OCI-LY7 (cell line): ENCODE measurements around the gene ARFGEF3. TPM values are rescaled to one million over a fixed set of nuclear protein-coding genes. Genes with fewer than 3 reads are reported as not detected.

ENCODE experiments used
- BruUV-seq: library from RNA; stranded (reverse); fragments of 400-500 nt; replicated peaks from 2 replicates; lab custom pipeline; 2021; lab: Mats Ljungman, UMichigan
- CTCF ChIA-PET: fragments of 300-600 bp; sonication (Branson Sonifier 250); formaldehyde crosslinking; loops from one replicate; lab custom pipeline; 2022; ENCODE audit warnings: antibody characterized with exemption; ENCODE audit not compliant: unreplicated experiment; lab: Charles Lee
- POLR2A ChIA-PET: fragments of 300-600 bp; sonication (Branson Sonifier 250); formaldehyde crosslinking; loops from one replicate; lab custom pipeline; 2022; ENCODE audit warnings: antibody characterized with exemption; lab: Charles Lee
- DNase-seq: peaks from one replicate; pipeline ENCODE4 v3.0.0-alpha.2; 2015; ENCODE audit warnings: low spot score
- H2AFZ ChIP-seq: fragments of 200-600 bp; sonication (generic), shearing (Covaris generic); 2 replicates; pipeline ENCODE4 v1.6.1; 2014; ENCODE audit warnings: mild to moderate bottlenecking, antibody characterized with exemption, low read length, moderate library complexity
- H3K27ac ChIP-seq: fragments of 200-600 bp; sonication (generic); 2 replicates; pipeline ENCODE4 v1.5.1; 2014; ENCODE audit warnings: mixed run types, low read depth, mild to moderate bottlenecking, moderate library complexity, low read length, inconsistent platforms; ENCODE audit not compliant: poor library complexity, severe bottlenecking
- H3K36me3 ChIP-seq: fragments of 200-600 bp; sonication (generic); 2 replicates; pipeline ENCODE4 v1.6.1; 2014; ENCODE audit warnings: mild to moderate bottlenecking, antibody characterized with exemption, low read length, moderate library complexity, mixed read lengths; ENCODE audit not compliant: insufficient read depth
- H3K4me1 ChIP-seq: fragments of 200-600 bp; sonication (generic); 2 replicates; pipeline ENCODE4 v1.5.1; 2014; ENCODE audit warnings: mild to moderate bottlenecking, low read length; ENCODE audit not compliant: insufficient read depth, poor library complexity, severe bottlenecking
- H3K4me2 ChIP-seq: fragments of 200-600 bp; sonication (generic); 2 replicates; pipeline ENCODE4 v1.6.1; 2014; ENCODE audit warnings: mild to moderate bottlenecking, low read length
- H3K4me3 ChIP-seq: fragments of 200-600 bp; sonication (generic); 2 replicates; pipeline ENCODE4 v1.5.1; 2014; ENCODE audit warnings: mild to moderate bottlenecking, low read depth, low read length; ENCODE audit not compliant: poor library complexity, severe bottlenecking
- H3K79me2 ChIP-seq: fragments of 200-600 bp; sonication (generic); 2 replicates; pipeline ENCODE4 v1.6.1; 2016; ENCODE audit warnings: low read depth, mild to moderate bottlenecking, low read length, moderate library complexity, mixed read lengths; ENCODE audit not compliant: insufficient read depth
- H3K9me2 ChIP-seq: fragments of 200-600 bp; sonication (generic); 2 replicates; pipeline ENCODE4 v1.6.1; 2016; ENCODE audit warnings: mild to moderate bottlenecking, low read length, mixed read lengths; ENCODE audit not compliant: insufficient read depth
- H3K9me3 ChIP-seq: fragments of 200-600 bp; sonication (generic); 2 replicates; pipeline ENCODE4 v1.6.1; 2014; ENCODE audit warnings: mild to moderate bottlenecking, mixed run types, low read length, mixed read lengths
- H4K20me1 ChIP-seq: fragments of 200-600 bp; sonication (generic); 2 replicates; pipeline ENCODE4 v1.6.1; 2014; ENCODE audit warnings: mild to moderate bottlenecking, antibody characterized with exemption, low read length, moderate library complexity, mixed read lengths; ENCODE audit not compliant: insufficient read depth
- EZH2phosphoT487 ChIP-seq: fragments of 200-600 bp; sonication (generic); IDR thresholded peaks from 2 replicates; pipeline ENCODE4 v1.6.1; 2018; ENCODE audit warnings: low read depth, borderline replicate concordance, mild to moderate bottlenecking, mixed run types, antibody characterized with exemption, low read length, moderate library complexity, mixed read lengths
- intact Hi-C: fragments of 100-400 bp; cut with micrococcal nuclease; formaldehyde crosslinking; loops from one replicate; pipeline ENCODE4 v1.10.0; 2022; ENCODE audit not compliant: unreplicated experiment
- total RNA-seq, 2 experiments: library from RNA; depleted of rRNA in 1 of 2; stranded (reverse); fragments of >200 nt in 1 of 2; shearing (Covaris generic) in 1 of 2; gene quantifications; 2 replicates each; pipeline ENCODE4 v1.2.3, GENCODE V29; 2014 to 2022
- TF ChIP-seq, protein P1 (sequence below): fragments of 200-600 bp; sonication (generic); conservative IDR thresholded peaks from 2 replicates; pipeline ENCODE4 v1.5.1; 2014; ENCODE audit warnings: mild to moderate bottlenecking, antibody characterized with exemption, low read length, moderate library complexity, mixed read lengths

Gene ARFGEF3
- total RNA-seq, 2 experiments from 2014 or later, result not detected

DNA sequence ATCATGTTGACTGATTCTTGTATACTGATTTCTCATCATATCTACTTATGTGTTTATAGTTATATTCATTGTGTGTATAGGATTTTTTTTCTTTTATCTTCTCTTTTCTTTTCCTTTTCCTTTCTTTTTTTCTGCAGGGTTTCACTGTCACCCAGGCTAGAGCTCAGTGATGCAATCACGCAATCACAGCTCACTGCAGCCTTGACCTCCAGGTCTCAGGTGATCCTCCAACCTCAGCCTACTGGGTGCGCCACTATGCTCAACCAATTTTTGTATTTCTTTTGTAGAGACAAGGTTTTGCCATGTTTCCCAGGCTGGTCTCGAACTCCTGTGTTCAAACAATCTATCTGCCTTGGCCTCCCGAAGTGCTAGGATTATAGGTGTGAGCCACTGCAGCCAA, 58.2 kb downstream of the ARFGEF3 start:
- Histone ChIP-seq H4K20me1 (no peaks in the 10 kb centered on the region), H3K79me2 (no peaks in the 10 kb centered on the region), H3K4me1 (no peaks in the 10 kb centered on the region), H3K36me3 (no peaks in the 10 kb centered on the region), H3K9me3 (no peaks in the 10 kb centered on the region), H2AFZ (no peak overlapping the region), H3K27ac (no peak overlapping the region), H3K4me2 (no peak overlapping the region), H3K9me2 (no peaks in the 10 kb centered on the region), H3K4me3 (no peak overlapping the region)
- no peak for TF ChIP-seq EZH2phosphoT487
- TF ChIP-seq, protein P1, sequence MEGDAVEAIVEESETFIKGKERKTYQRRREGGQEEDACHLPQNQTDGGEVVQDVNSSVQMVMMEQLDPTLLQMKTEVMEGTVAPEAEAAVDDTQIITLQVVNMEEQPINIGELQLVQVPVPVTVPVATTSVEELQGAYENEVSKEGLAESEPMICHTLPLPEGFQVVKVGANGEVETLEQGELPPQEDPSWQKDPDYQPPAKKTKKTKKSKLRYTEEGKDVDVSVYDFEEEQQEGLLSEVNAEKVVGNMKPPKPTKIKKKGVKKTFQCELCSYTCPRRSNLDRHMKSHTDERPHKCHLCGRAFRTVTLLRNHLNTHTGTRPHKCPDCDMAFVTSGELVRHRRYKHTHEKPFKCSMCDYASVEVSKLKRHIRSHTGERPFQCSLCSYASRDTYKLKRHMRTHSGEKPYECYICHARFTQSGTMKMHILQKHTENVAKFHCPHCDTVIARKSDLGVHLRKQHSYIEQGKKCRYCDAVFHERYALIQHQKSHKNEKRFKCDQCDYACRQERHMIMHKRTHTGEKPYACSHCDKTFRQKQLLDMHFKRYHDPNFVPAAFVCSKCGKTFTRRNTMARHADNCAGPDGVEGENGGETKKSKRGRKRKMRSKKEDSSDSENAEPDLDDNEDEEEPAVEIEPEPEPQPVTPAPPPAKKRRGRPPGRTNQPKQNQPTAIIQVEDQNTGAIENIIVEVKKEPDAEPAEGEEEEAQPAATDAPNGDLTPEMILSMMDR, result no peak
- no peak for DNase-seq
- intact Hi-C loops, result no loop called here
- no TSS peak for BruUV-seq
- ChIA-PET POLR2A (interaction anchor here (1.0 kb wide), 1 partner anchor 13 kb away, joined by 8 read pairs; no protein-coding TSS in a partner anchor), CTCF (no interaction called here)

DNA sequence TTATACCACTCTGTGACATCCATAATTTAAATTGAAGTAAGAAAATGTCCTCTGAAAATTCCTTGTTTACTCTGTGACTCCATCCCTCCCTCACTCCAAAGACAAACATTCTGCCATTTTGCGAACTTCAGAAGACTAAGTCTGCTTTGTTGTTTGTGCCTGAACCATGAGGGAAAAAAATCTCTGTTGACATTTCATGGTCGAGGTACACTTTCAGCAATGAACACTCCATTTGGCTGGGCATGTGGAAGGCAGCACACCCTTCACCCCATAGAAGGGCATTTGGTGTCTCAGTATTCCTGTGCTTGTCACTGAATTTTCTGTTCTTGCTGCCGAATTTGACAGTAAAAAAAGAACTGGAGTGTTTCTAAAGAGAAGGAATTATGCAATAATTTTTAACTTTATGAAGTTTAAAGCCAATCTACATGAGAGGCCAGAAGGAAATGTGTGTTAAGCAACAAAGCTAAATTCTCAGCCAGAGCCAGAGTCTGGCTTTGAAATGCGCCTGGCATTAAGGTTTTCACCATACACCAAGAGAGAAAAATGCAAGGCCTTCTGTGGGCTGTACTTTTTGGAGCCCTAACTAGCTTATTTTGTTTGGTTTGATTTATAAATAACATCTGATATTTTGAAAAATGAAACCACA, 61.3 kb downstream of the ARFGEF3 start:
- CTCF ChIA-PET, result no interaction called here
- no peak for TF ChIP-seq EZH2phosphoT487
- TF ChIP-seq, protein P1, result no peak

DNA sequence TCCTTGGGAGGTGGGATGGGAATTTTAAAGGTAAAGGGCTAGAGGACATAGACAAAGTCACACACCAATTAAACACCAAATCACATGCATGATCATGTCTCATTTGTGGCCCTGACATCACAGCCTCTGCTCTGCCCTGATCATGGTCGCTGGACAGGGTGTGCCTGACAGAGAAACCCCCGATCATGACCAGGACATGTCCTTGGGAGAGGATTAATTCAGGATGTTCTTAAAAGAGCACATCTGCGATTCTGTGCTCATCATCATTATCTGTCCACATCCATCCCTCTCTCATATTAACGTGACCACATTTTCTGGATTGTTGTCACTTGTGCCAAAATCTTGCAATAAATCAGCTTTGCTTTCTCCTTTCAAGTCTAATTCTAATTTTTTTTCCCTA, 64.2 kb downstream of the ARFGEF3 start:
- Histone ChIP-seq H3K4me3 (no peak overlapping the region), H3K9me2 (no peaks in the 10 kb centered on the region), H2AFZ (no peak overlapping the region), H4K20me1 (0 out of 2 replicates have a peak, but pooled peaks cover 3% of the 10 kb centered on the region), H3K4me1 (no peaks in the 10 kb centered on the region), H3K27ac (no peak overlapping the region), H3K36me3 (no peaks in the 10 kb centered on the region), H3K9me3 (no peaks in the 10 kb centered on the region), H3K79me2 (no peaks in the 10 kb centered on the region), H3K4me2 (no peak overlapping the region)
- CTCF ChIA-PET, result no interaction called here
- BruUV-seq, result no TSS peak
- POLR2A ChIA-PET, result interaction anchor here (0.9 to 1.3 kb wide), 2 partner anchors 9 to 652 kb away, joined by 4 read pairs; no protein-coding TSS in a partner anchor
- TF ChIP-seq, protein P1, result no peak
- no peak for TF ChIP-seq EZH2phosphoT487
- no peak for DNase-seq
- intact Hi-C loops, result no loop called here

More for the DNA sequence above, 61.3 kb downstream of the ARFGEF3 start:
- Histone ChIP-seq H2AFZ (no peak overlapping the region), H4K20me1 (no peaks in the 10 kb centered on the region), H3K36me3 (no peaks in the 10 kb centered on the region), H3K4me1 (no peaks in the 10 kb centered on the region), H3K4me3 (no peak overlapping the region), H3K4me2 (no peak overlapping the region), H3K9me2 (no peaks in the 10 kb centered on the region), H3K27ac (no peak overlapping the region), H3K9me3 (no peaks in the 10 kb centered on the region), H3K79me2 (no peaks in the 10 kb centered on the region)
- POLR2A ChIA-PET, result interaction anchor here (1.1 to 1.4 kb wide), 2 partner anchors 15 to 16 kb away, joined by 3 to 4 read pairs; no protein-coding TSS in a partner anchor
- DNase-seq, result no peak
- no TSS peak for BruUV-seq
- intact Hi-C loops, result no loop called here
